Body of pancreas (tissue), 4 donors: Measurements from ENCODE around the gene PTPA.

Experiments
- CTCF ChIP-seq, 7 experiments: fragments of 450-650 bp in 4 of 7; fragments of 200-600 bp in 3 of 7; sonication (generic) in 3 of 7; IDR thresholded peaks; one replicate each; pipeline ENCODE4 v1.5.1; 2016 to 2019; ENCODE audit warnings: antibody characterized with exemption in 7 of 7
- POLR2A ChIP-seq, 3 donors: fragments of 450-650 bp; IDR thresholded peaks; one replicate each; pipeline ENCODE4 v1.6.1; 2016; ENCODE audit warnings: antibody characterized with exemption in 3 of 3, mild to moderate bottlenecking in 2 of 3

GRCh38 chr9:129142138-129142935 is 31.1 kb downstream of the PTPA start:
- TF ChIP-seq CTCF (IDR thresholded peaks at IDR 0.05) (no peak), POLR2A (IDR thresholded peaks at IDR 0.05) (no peak)
